ENCODE measurements around the gene NAP1L4.

The NAP1L4 gene

GRCh38 chr11:2990617-2991451 is 1.3 kb downstream of the NAP1L4 start:
- Histone ChIP-seq H3K4me3 (ENCODE audit: low read length) (peak overlapping the region; percentile 97), H3K9ac (ENCODE audit: low read length) (peak overlapping the region; percentile 96), H3K27me3 (replicated peaks; ENCODE audit: control insufficient read depth, insufficient read depth, low read length) (no peaks in the 10 kb centered on the region), H3K36me3 (ENCODE audit: control insufficient read depth, insufficient read depth, low read length, severe bottlenecking) (no peaks in the 10 kb centered on the region), H3K9me3 (ENCODE audit: control insufficient read depth, low read length) (no peaks in the 10 kb centered on the region), H3K4me1 (ENCODE audit: control insufficient read depth, insufficient read depth, low read length) (peaks cover 37% of the 10 kb centered on the region)
- DNase-seq (ENCODE audit: low read depth): peak; percentile 41

DNA sequence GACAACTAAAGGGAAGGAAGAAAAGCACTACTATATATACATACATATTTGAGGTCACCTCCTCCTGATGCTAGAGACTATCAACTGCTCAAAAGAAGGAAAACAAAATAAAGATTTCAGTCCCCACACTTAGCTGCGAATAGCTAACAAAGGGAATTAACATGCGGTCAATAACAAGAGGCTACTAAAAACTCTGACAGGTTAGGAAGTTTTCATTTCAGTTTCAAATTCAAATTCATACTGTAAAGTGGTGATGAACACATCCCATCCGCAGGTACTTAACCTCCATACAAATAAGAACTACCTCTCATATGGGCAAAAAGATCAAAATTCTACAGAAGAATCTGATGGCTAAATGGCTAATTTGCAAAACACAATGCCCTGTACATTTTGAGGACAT is 2.6 kb downstream of the NAP1L4 start:
- H3K36me3 ChIP-seq (ENCODE audit: control insufficient read depth, insufficient read depth, low read length, severe bottlenecking): no peaks in the 10 kb centered on the region
- H3K9me3 ChIP-seq (ENCODE audit: control insufficient read depth, low read length): no peaks in the 10 kb centered on the region
- H3K9ac ChIP-seq (ENCODE audit: low read length): peak overlapping the region; percentile 96
- peaks cover 43% of the 10 kb centered on the region for H3K4me1 ChIP-seq (ENCODE audit: control insufficient read depth, insufficient read depth, low read length)
- H3K4me3 ChIP-seq (ENCODE audit: low read length): peak overlapping the region; percentile 97
- DNase-seq (ENCODE audit: low read depth): no peak
- H3K27me3 ChIP-seq (replicated peaks; ENCODE audit: control insufficient read depth, insufficient read depth, low read length): no peaks in the 10 kb centered on the region

GRCh38 chr11:2989006-2989405 is 3.1 kb downstream of the NAP1L4 start:
- H3K9me3 ChIP-seq (ENCODE audit: control insufficient read depth, low read length): no peaks in the 10 kb centered on the region
- H3K4me1 ChIP-seq (ENCODE audit: control insufficient read depth, insufficient read depth, low read length): peaks cover 43% of the 10 kb centered on the region
- H3K27me3 ChIP-seq (replicated peaks; ENCODE audit: control insufficient read depth, insufficient read depth, low read length): no peaks in the 10 kb centered on the region
- no peaks in the 10 kb centered on the region for H3K36me3 ChIP-seq (ENCODE audit: control insufficient read depth, insufficient read depth, low read length, severe bottlenecking)
- H3K4me3 ChIP-seq (ENCODE audit: low read length): peak overlapping the region; percentile 97
- peak overlapping the region; percentile 96 for H3K9ac ChIP-seq (ENCODE audit: low read length)
- DNase-seq (ENCODE audit: low read depth): peak; percentile 41

GRCh38 chr11:2987881-2988861 is 4.0 kb downstream of the NAP1L4 start:
- DNase-seq (ENCODE audit: low read depth): peak; percentile 7
- peaks cover 43% of the 10 kb centered on the region for H3K4me1 ChIP-seq (ENCODE audit: control insufficient read depth, insufficient read depth, low read length)
- peak overlapping the region; percentile 96 for H3K9ac ChIP-seq (ENCODE audit: low read length)
- no peaks in the 10 kb centered on the region for H3K36me3 ChIP-seq (ENCODE audit: control insufficient read depth, insufficient read depth, low read length, severe bottlenecking)
- peak overlapping the region; percentile 97 for H3K4me3 ChIP-seq (ENCODE audit: low read length)
- H3K9me3 ChIP-seq (ENCODE audit: control insufficient read depth, low read length): no peaks in the 10 kb centered on the region
- no peaks in the 10 kb centered on the region for H3K27me3 ChIP-seq (replicated peaks; ENCODE audit: control insufficient read depth, insufficient read depth, low read length)

DNA sequence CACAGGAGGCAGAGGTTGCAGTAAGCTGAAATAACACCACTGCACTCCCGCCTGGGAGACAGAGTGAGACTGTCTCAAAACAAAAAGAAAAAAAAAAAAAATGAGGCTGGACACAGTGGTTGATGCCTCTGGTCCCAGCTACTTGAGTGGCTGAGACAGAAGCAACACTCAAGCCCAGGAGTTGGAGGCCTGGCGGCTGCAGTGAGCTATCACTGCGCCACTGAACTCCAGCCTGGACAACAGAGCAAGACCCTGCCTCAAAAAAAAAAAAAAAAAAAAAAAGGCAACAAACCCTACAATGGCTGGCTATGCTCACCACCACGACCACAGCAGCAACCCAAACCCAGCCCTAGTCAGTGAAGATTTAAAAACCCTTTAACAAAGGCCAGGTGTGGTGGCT is 8.2 kb downstream of the NAP1L4 start:
- DNase-seq (ENCODE audit: low read depth): no peak
- peaks cover 6% of the 10 kb centered on the region for H3K36me3 ChIP-seq (ENCODE audit: control insufficient read depth, insufficient read depth, low read length, severe bottlenecking)
- H3K4me3 ChIP-seq (ENCODE audit: low read length): no peak overlapping the region
- peaks cover 41% of the 10 kb centered on the region for H3K4me1 ChIP-seq (ENCODE audit: control insufficient read depth, insufficient read depth, low read length)
- H3K9me3 ChIP-seq (ENCODE audit: control insufficient read depth, low read length): no peaks in the 10 kb centered on the region
- no peaks in the 10 kb centered on the region for H3K27me3 ChIP-seq (replicated peaks; ENCODE audit: control insufficient read depth, insufficient read depth, low read length)
- H3K9ac ChIP-seq (ENCODE audit: low read length): no peak overlapping the region

DNA sequence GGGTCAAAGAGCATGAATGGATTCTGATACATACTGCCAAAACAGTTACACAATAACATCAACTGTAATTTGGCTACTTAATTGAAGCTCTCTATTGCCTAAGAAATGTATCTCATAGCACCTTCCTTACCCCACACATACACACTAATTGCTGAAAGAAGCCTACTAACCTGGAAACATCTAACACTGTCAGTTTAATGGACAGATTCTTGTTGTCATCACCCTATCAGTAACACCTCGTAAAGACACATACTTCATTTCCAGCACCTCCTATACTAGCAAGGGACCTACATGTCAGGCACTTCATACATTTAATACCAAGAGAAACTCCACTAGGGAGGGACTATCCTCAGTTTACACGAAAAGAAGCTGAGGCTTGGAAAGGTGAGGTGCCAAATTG is 9.9 kb downstream of the NAP1L4 start:
- Histone ChIP-seq H3K9ac (ENCODE audit: low read length) (no peak overlapping the region), H3K9me3 (ENCODE audit: control insufficient read depth, low read length) (no peaks in the 10 kb centered on the region), H3K36me3 (ENCODE audit: control insufficient read depth, insufficient read depth, low read length, severe bottlenecking) (peaks cover 22% of the 10 kb centered on the region), H3K27me3 (replicated peaks; ENCODE audit: control insufficient read depth, insufficient read depth, low read length) (no peaks in the 10 kb centered on the region), H3K4me1 (ENCODE audit: control insufficient read depth, insufficient read depth, low read length) (peaks cover 30% of the 10 kb centered on the region), H3K4me3 (ENCODE audit: low read length) (no peak overlapping the region)
- DNase-seq (ENCODE audit: low read depth): no peak

DNA sequence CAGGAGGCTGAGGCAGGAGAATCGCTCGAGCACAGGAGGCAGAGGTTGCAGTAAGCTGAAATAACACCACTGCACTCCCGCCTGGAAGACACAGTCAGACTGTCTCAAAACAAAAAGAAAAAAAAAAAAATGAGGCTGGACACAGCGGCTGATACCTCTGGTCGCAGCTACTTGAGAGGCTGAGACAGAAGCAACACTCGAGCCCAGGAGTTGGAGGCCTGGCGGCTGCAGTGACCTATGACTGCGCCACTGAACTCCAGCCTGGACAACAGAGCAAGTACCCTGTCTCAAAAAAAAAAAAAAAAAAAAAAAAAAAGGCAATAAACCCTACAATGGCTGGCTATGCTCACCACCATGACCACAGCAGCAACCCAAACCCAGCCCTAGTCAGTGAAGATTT is 11.0 kb downstream of the NAP1L4 start:
- Histone ChIP-seq H3K36me3 (ENCODE audit: control insufficient read depth, insufficient read depth, low read length, severe bottlenecking) (peaks cover 33% of the 10 kb centered on the region), H3K9ac (ENCODE audit: low read length) (no peak overlapping the region), H3K4me3 (ENCODE audit: low read length) (no peak overlapping the region), H3K27me3 (replicated peaks; ENCODE audit: control insufficient read depth, insufficient read depth, low read length) (no peaks in the 10 kb centered on the region), H3K9me3 (ENCODE audit: control insufficient read depth, low read length) (no peaks in the 10 kb centered on the region), H3K4me1 (ENCODE audit: control insufficient read depth, insufficient read depth, low read length) (peaks cover 35% of the 10 kb centered on the region)
- no peak for DNase-seq (ENCODE audit: low read depth)

DNA sequence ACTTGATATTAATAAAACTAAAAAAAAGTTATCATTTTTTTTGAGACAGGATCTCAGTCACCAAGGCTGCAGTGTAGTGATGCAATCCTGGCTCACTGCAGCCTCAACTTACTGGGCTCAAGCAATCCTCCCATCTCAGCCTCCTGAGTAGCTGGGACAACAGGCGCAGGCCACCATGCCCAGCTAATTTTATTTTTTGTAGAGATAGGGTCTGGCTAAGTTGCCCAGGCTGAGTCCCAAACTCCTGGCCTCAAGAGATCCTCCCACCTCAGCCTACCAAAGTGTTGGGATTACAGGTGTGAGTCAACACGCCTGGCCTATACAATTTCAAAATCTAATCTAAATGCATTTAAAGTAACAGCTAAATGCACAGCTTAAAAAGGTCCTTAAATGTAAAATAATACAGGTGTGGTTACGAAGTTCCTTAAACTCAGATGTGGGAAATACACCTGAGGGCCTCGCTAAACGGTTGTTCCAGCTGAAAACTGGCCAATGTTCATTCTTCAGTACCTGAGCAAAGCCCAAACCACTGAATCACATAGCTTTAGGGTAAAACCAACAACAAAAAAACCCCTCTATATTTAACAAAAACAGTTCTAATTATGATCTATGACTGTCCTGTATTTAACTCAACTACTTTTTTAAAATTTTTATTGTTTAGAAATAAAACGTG is 11.8 kb downstream of the NAP1L4 start:
- Histone ChIP-seq H3K27me3 (replicated peaks; ENCODE audit: control insufficient read depth, insufficient read depth, low read length) (no peaks in the 10 kb centered on the region), H3K4me1 (ENCODE audit: control insufficient read depth, insufficient read depth, low read length) (peaks cover 28% of the 10 kb centered on the region), H3K9me3 (ENCODE audit: control insufficient read depth, low read length) (no peaks in the 10 kb centered on the region), H3K36me3 (ENCODE audit: control insufficient read depth, insufficient read depth, low read length, severe bottlenecking) (peaks cover 40% of the 10 kb centered on the region), H3K4me3 (ENCODE audit: low read length) (no peak overlapping the region), H3K9ac (ENCODE audit: low read length) (no peak overlapping the region)
- no peak for DNase-seq (ENCODE audit: low read depth)

GRCh38 chr11:2977113-2977512 is 15.0 kb downstream of the NAP1L4 start:
- Histone ChIP-seq H3K4me3 (ENCODE audit: low read length) (no peak overlapping the region), H3K9ac (ENCODE audit: low read length) (no peak overlapping the region), H3K9me3 (ENCODE audit: control insufficient read depth, low read length) (no peaks in the 10 kb centered on the region), H3K27me3 (replicated peaks; ENCODE audit: control insufficient read depth, insufficient read depth, low read length) (no peaks in the 10 kb centered on the region), H3K36me3 (ENCODE audit: control insufficient read depth, insufficient read depth, low read length, severe bottlenecking) (peaks cover 71% of the 10 kb centered on the region), H3K4me1 (ENCODE audit: control insufficient read depth, insufficient read depth, low read length) (peaks cover 17% of the 10 kb centered on the region)
- no peak for DNase-seq (ENCODE audit: low read depth)

GRCh38 chr11:2976294-2977063 is 15.7 kb downstream of the NAP1L4 start:
- DNase-seq (ENCODE audit: low read depth): no peak
- Histone ChIP-seq H3K27me3 (replicated peaks; ENCODE audit: control insufficient read depth, insufficient read depth, low read length) (no peaks in the 10 kb centered on the region), H3K9me3 (ENCODE audit: control insufficient read depth, low read length) (no peaks in the 10 kb centered on the region), H3K4me3 (ENCODE audit: low read length) (no peak overlapping the region), H3K4me1 (ENCODE audit: control insufficient read depth, insufficient read depth, low read length) (peaks cover 12% of the 10 kb centered on the region), H3K9ac (ENCODE audit: low read length) (peak overlapping the region; percentile 24), H3K36me3 (ENCODE audit: control insufficient read depth, insufficient read depth, low read length, severe bottlenecking) (peaks cover 77% of the 10 kb centered on the region)
